Stimulated activated CD4-positive, alpha-beta T cell treated with anti-CD3 and anti-CD28 coated beads, TNF-alpha, amount 100 ng/mL, for 4 hours (primary cell): ENCODE measurements around the gene ACOXL.
"Not testable (repeated sequence)": the region's sequence is repeated elsewhere in the genome, so short reads cannot be mapped to it uniquely, and the experiment has no call there.

ENCODE experiments used
- DNase-seq, 3 experiments: peaks; one replicate each; pipeline ENCODE4 v3.0.0-alpha.2; 2020; ENCODE audit warnings: low read depth in 3 of 3

The ACOXL gene

DNA sequence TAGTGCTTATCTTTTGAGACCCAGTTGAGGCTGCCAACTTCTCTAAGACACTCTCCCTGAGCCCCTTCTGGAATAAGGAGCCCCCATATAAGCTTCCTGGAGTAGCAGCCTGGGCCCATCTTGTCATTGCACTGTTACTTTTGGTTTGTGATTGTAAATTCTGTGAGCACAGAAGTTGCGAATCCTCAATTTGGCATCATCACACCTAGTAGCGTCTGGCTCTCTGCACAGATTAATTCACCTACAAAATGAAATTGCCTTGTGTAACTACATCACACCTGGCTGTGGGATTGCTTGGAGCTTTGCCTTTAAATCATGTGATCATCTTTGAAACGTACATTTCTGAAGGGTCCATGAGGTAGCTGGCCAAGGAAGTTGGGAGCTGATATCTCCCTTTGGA, 195.2 kb downstream of the ACOXL start:
- DNase-seq: no peak

DNA sequence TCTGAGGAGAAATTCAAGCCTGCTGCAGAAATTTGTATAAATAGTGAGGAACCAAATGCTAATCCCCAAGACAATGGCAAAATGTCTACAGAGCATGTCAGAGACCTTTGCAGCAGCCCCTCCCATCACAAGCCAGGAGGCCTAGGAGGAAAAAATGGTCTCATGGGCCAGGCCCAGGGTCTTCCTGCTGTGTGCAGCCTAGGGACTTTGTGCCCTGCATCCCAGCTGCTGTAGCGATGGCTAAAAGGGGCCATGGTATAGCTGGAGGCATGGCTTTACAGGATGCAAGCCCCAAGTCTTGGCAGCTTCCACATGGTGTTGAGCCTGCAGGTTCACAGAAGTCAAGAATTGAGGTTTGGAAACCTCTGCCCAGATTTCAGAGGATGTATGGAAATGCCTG, 197.2 kb downstream of the ACOXL start:
- no peak for DNase-seq

DNA sequence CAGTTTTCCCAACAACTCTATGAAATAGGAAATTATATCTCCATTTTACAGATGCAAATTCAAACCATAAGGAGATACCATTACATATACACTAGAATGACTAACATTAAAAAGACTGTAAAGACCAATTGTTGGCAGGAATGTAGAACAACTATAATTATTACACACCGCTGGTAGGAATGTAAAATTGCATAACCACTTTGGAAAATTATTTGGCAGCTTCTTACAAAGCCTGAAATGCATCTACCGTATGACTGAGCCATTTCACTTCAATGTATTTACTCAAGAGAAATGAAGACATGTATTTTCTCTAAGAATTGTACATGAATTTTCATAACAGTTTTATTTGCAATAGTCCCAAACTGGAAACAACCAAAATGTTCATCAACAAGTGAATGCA, 199.3 kb downstream of the ACOXL start:
- no peak for DNase-seq

DNA sequence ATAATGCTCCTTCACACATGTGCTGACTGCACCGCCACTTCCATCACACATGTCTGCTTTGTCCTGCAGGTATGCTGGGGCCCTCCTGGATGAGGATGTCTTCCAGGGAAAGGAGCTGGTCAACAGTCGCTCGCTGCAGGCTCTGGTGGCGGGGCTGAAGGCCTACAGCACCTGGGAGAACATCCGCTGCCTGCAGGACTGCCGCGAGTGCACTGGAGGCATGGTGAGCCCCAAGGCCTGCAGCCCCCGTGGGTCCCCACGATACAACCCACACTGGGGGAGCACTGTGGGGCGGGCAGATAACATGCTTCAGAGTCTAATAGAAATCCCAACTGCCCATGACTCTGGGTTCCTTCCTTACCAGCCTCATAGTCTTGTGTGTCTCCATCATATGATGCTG, 201.0 kb downstream of the ACOXL start:
- DNase-seq: no peak

DNA sequence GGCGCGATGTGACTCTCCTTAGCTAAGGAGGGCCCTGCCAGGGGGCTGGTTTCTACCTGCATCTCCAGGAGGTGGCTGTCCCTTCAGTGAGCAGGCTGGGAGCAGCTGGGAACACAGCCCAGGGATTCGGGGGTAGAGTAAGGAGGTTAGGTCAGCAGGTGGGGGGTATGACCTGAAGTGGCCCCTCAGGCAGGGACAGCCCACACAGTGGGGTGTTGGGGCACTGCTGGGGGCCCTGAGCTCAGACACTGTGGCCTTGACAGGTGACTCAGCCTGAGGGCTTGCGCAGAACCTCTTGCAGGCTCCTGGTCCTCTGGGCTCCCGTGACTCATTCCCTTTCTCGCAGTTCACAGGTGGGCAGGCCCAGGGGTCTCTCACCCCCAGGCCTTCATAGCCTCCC, 202.6 kb downstream of the ACOXL start:
- no peak for DNase-seq

DNA sequence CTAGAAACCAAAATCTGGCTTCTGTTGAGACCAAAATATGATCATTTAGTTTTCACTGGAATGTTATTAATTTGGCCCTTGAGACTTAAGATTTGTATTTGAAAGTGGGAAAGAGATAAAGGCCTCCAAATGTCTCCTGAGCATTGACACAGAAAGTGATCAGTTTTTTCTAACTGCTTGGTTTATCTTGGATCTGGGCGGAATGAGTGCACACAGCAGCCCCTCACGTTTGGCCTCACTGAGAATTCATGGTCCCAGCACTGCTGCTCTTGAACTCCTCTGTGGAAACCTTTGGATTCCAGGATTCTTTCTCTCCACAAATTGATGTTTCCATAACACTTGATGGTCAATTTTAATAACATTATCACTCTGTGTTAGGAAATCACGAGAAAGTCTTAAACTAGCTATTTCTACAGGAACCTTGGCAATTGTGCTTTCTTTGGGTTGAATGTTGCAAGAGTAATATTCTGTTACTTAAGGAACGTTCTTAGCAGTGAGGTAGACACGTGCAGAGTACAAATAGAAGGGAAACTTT, 208.1 kb downstream of the ACOXL start:
- DNase-seq: no peak

DNA sequence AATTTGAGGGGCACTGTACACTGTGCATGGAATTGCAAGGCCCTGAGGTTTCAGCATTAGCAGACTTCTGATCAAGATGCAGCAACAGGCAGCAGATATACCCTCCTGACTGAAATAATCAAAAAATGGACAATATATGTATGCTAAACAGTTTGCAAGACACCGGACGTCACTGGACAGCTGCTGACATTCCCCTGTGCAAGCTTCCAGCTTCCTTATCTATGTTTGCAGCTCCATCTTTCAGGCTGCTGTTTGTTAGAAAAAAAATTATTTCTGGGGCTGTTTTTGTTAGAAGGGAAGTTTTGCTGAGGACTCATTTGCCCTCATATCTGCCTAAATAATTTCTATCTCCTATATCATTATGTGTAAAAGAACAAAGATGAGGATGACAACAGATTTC, 208.9 kb downstream of the ACOXL start:
- no peak for DNase-seq

DNA sequence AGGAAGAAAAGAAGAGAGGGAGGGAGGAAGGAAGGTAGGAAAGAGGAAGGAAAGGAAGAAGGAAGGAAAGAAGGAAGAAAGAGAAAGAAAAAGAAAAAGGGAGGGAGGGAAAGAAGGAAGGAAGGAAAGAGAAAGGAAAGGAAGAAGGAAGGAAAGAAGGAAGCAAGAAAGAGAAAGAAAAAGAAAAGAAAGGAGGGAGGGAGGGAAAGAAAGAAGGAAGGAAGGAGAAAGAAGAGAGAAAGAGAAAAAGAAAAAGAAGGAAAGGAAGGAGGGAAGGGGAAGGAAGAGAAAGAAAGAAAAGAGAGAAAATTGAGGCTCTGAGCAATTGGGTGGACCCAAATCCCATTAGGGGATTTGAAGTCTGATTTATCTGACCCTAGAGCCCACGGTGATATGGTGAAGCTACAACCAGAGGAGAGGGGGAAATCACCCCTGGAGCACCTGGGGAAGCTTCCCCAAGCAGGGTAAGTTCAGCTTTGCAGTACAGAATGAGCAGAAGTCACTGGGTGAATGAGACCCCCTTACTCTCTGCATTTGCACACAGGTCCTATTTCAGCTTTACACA, 210.8 kb downstream of the ACOXL start:
- no peak for DNase-seq

DNA sequence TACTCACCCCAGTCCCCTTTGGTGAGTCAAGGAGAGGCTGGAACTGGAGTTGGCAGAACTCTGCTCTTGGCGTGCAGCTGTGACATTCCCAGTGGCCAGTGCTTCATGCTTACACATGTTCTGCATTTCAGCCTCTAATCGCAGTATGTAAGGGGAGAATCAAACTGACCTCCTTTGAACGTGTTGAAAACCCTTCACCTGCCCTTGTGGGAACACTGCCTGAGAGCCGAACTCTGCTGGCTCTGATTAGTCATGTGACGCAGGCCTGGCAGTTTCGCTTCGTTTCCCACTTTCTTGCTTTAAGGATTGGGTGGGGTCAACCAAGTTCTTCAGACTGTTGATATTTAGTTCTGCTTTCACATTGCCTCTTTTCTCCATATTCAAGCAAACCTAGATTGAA, 214.5 kb downstream of the ACOXL start:
- no peak for DNase-seq

DNA sequence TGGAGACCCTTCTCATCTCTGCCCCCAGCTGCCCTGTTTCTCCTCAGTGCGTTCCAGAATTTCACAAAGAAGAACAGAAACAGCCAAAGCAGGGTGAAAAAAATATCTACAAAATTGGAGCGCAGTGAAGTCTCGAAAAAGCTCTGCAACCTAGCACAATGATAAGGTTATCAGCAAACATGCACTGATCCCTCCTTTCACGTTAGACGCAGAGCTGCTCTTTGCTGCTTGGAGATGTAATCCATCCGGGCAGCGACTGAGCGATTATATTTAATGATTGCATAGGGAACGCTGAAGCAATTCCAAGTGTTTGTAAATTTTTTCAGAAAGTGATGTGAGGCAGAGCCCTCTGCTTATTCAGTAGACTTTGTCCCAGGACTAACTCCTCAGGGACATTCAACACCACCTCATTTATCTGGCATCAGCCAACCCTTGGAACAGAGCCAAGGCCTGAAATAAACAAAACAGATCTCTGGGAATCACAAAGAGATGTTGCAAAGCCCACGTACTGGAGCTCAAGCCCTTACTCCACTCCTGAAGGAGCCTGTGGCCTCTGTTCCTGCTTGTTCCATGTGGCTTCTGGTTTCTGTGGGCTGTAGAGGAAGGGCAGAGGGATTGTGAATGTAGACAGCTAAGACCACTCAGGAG, 215.8 kb downstream of the ACOXL start:
- no peak for DNase-seq

DNA sequence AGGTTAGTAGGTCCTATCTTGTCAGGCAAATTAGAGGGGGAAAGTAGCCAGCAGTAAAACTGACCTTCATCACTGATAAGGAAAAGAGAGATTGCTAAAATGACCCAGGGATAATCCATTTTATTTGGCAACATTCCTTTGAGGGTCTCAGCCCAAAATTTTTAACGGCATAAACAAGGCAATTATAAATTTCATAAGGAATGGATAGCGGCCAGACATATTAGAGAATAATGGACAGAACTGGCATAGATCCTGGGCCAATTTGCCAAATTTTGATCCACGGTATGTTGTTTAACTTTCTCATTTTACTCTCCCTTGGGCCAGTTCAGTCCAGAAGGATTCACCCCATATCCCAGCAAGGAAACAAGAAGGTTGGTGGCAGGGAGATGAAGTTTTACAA, 217.9 kb downstream of the ACOXL start:
- no peak for DNase-seq

DNA sequence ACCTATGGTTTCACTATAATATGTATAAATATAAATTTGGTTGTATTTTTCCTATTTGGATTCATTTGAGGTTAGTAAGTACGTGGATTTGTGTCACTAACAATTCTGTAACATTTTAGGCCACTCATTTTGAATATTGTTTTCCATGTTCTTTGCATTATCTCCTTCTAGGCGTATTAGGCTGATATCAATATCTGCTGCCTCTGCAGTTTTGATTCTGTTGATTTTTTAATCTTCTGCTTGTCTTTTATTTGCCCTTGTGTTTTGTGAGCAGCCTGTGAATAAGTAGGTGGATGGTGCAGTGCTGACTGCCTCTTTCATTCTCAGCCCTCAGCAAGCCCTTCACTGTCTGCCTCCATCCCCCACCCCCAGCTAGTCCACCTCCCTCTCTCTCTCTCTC, 222.7 kb downstream of the ACOXL start:
- no peak for DNase-seq

DNA sequence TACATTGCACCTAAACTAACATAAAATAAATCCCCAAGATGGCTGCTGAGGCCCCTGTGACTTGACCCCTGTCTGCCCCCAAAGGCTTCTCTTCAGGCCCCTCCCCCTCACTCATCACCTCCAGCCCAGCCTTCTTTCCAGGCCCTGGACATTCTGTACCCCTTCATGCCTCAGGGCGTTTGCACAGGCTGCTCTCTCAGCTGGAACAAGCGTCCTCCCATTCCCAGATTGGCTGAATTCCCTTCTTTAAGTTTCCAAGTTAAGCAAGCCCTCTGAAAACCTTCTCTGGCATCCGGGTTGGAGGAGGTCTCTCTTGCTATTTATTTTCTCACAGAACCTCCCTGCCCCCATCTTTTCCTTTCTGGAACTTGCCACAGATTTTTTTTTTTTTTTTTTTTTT, 223.2 kb downstream of the ACOXL start:
- no peak for DNase-seq

DNA sequence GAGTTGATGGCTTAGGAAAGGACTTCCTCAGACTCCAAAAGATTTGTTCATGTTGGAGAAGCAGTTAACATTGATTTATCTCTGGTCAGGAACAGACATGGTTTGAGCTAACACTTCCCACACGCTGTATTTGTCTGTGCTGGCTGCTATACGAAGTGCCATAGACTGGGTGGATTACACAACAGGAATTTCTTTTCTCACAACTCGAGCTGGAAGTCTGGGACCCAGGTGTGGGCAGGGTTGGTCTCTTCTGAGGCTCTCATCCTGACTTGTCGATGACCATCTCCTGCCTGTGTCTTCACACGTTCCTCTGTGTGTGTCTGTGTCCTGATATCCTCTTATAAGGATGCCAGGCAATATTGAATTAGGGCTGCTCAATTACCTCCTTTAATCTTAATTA, 224.9 kb downstream of the ACOXL start:
- no peak for DNase-seq

DNA sequence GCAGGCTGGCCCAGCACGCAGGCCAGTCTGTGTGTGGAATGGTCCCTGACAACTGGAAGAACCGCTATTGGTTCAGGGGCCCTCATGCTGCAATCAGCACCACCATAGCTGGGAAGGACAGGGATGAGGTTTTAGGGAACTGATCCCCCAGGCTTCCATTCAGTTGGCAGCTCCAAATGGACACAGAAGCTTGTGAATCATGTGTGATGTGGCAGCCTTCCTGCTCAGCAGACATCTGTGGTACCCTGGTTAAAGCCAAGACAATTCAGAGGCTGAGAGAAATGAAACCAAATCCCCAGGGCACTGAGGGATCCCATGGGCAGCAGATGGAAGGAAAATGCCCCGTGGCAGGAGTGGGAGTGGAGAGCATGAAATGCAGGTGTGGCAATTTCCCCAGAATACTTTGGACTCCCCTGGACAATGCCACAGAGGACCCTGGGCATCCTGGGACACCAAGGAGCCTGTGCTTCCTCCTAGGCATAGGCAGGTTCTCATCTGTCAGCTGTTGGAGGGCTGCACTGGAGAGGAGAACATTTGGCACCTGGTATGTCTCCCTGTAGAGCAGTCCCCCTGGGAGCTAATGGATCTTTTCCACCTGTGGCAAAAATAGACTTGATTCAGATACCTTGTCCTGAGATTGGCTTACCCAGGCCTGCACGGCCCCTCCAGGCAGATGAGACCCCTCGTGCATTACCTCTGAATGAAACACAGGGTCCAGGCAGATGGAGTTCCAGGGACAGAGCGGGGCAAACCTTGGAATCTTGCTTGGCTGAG, 226.2 kb downstream of the ACOXL start:
- no peak for DNase-seq

DNA sequence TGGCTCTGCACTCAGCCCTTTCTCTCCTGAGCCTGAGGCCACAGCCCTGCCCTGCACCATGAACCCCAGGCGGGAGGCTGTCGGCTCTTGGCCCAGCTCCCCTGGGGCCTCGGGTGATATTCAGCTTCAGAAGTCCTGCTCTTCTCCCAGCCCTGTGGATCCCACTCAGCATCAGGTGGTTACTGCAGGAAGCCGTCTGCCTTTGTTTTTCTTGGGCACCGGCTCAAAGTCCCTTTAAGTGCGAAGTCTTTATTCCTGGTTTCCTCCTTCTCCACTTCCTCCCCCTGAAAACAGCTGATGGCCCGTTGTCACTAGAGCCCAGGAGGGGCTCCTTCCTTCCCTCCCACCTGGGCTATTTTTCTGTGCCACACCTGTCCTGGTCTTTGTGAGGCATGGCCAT, 226.8 kb downstream of the ACOXL start:
- DNase-seq: no peak

DNA sequence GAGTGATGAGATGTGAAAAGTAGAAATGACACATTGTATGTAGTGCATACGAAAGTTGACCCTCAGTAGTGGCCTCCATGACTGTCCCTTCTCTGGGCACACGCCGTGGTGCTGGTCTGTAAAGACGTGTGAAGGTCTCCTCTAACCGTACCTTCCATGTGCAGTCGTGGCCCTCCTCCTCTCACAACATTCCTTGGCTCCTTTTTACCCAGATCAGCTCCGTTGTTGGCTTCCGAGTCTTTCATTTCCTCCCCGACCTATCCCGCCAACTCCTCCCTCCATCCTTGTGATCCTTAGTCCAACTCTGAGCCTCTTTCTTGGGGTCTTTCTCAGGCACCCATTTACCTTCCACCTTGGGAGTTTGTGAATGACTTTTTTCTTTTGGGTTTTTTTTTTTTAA, 227.9 kb downstream of the ACOXL start:
- no peak for DNase-seq

DNA sequence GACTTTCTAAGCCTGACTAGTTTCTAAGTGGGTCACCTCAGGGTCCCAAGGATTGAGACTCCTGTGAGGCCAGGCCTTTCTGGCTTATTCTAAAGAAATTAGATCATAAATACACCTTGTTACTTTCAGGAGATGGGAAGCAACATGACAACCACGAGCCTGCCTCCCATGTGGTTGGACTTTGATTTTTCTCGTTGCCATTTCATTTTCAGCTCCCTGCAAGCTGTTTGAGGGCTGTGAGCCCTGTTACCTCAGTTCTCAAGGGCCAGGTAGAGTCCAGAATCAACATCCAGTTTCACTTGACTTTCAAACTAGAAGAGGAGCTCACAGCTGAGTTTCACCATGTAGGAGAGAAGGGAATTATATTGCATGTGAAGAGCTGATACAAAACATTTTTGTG, 228.6 kb downstream of the ACOXL start:
- no peak for DNase-seq

DNA sequence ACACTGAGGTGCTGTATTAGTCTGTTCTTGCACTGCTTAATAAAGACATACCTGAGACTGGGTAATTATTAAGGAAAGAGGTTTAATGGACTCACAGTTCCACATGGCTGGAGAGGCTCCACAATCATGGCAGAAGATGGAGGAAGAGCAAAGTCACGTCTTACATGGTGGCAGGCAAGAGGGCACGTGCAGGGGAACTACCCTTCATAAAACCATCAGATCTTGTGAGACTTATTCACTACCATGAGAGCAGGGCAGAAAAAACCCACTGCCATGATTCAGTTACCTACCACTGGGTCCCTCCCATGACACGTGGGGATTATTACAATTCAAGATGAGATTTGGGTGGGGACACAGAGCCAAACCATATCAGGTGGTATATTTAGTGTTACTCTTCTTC, 229.3 kb downstream of the ACOXL start:
- DNase-seq: not testable (repeated sequence)

DNA sequence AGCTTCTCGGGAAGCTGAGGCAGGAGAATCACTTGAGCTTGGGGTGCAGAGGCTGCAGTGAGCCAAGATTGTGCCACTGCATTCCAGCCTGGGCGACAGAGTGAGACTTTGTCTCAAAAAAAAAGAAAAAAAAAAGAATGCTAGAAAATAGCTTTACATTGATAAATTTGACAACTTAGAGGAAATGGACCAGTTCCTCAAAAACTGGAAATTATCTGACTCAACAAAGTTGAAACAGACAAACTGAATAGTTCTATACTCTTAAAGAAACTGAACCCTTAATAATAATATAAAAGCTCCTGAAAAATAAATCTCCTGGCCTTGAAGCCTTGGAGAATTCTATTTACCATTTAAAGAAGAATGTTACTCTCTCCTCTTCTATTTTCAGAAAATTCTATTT, 237.3 kb downstream of the ACOXL start:
- DNase-seq: no peak

DNA sequence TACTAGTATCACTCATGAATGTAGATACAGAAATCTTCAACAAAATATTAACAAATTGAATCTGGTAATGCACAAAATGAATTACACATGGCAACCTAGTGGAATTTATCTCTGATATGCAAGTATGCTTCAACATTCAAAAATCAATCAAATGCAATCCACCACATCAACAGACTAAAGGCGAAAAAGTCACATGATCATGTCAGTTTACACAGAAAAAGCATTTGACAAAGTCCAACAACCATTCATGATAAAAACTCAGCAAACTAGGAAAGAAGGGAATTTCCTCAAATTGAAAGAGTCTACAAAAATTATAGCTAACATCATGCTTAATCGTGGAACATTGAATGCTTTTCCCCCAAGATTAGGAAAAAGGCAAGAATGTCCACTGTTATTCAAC, 237.8 kb downstream of the ACOXL start:
- DNase-seq: no peak

DNA sequence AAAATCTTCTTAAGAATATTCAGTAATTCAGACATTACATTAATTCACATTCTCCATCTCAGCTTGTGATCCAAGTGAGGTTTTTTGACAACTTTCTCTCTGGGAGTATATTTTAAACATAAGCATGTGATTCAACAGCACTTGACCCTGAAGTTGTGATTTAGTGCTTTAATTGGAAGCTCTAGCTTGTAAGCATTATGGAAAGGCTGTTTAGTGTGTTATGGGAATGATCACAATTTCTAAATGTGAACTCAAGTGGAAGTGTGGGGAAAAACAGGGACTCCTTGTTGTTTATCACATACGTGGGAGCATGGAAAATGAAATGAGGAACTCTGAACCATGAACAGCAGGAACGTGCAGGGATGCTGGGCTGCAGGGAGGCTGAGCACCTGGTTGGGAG, 239.4 kb downstream of the ACOXL start:
- DNase-seq: no peak

DNA sequence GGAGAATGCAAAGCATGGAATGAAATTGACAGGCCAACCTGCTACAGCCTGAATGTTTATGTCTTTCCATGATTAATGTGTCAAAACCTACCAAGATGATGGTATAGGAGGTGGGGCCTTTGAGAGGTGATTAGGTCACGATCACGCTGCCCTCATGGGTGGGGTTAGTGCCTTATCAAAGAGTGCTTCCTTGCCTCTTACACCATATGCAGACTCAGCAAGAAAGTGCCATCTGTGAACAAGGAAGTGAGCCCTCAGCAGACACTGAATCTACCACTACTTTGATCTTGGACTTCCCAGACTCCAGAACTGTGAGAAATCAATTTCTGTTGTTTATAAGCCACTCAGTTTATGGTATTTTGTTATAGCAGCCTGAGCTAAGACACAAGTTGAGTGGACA, 240.9 kb downstream of the ACOXL start:
- no peak for DNase-seq
